Calu3 (cell line): Measurements from ENCODE around the gene RNLS. TPM values are rescaled to one million over a fixed set of nuclear protein-coding genes. Genes with fewer than 3 reads are reported as not detected.

ENCODE experiments used
- BruUV-seq: library from RNA; stranded (reverse); fragments of 400-500 nt; replicated peaks from 2 replicates; lab custom pipeline; 2021; lab: Mats Ljungman, UMichigan
- CTCF ChIA-PET: fragments of 300-600 bp; sonication (Branson Sonifier 250); formaldehyde crosslinking; loops from one replicate; lab custom pipeline; 2022; ENCODE audit warnings: antibody characterized with exemption; lab: Charles Lee
- DNase-seq: peaks from one replicate; pipeline ENCODE4 v3.0.0; 2022
- H3K27ac Mint-ChIP-seq: one replicate; pipeline ENCODE4 v1.8.0; 2022; ENCODE audit warnings: mixed read lengths; ENCODE audit not compliant: unreplicated experiment
- H3K27me3 Mint-ChIP-seq: one replicate; pipeline ENCODE4 v1.8.0; 2022; ENCODE audit warnings: mixed read lengths; ENCODE audit not compliant: unreplicated experiment
- H3K36me3 Mint-ChIP-seq: one replicate; pipeline ENCODE4 v1.8.0; 2022; ENCODE audit warnings: mild to moderate bottlenecking, moderate library complexity, mixed read lengths; ENCODE audit not compliant: insufficient read depth, unreplicated experiment
- H3K4me1 Mint-ChIP-seq: one replicate; pipeline ENCODE4 v1.8.0; 2022; ENCODE audit warnings: mild to moderate bottlenecking, low read depth, mixed read lengths; ENCODE audit not compliant: unreplicated experiment
- H3K4me3 Mint-ChIP-seq: one replicate; pipeline ENCODE4 v1.8.0; 2022; ENCODE audit warnings: mild to moderate bottlenecking, low read depth, moderate library complexity, mixed read lengths; ENCODE audit not compliant: unreplicated experiment
- H3K9me3 Mint-ChIP-seq: one replicate; pipeline ENCODE4 v1.8.0; 2022; ENCODE audit warnings: low read depth, mixed read lengths; ENCODE audit not compliant: unreplicated experiment
- intact Hi-C: fragments of 100-400 bp; cut with micrococcal nuclease; formaldehyde crosslinking; loops from one replicate; pipeline ENCODE4 v1.10.0; 2022; ENCODE audit not compliant: unreplicated experiment
- total RNA-seq: library from RNA; stranded (reverse); gene quantifications from 2 replicates; pipeline ENCODE4 v1.2.3, GENCODE V29; 2022
- TF ChIP-seq, protein P1 (sequence below): fragments of 200-600 bp; IDR thresholded peaks from one replicate; pipeline ENCODE4 v1.8.0; 2022; ENCODE audit warnings: antibody characterized with exemption; ENCODE audit not compliant: unreplicated experiment

Gene RNLS
- total RNA-seq, 1 experiment from 2014 or later = 6.3 TPM

- Mint-ChIP-seq H3K9me3 (no peaks in the 10 kb centered on the region), H3K27ac (no peak overlapping the region), H3K4me1 (no peaks in the 10 kb centered on the region), H3K36me3 (no peaks in the 10 kb centered on the region), H3K4me3 (no peak overlapping the region), H3K27me3 (no peaks in the 10 kb centered on the region)
- no peak for DNase-seq
- intact Hi-C loops = no loop called here
- CTCF ChIA-PET = interaction anchor here (0.6 kb wide), 1 partner anchor 24 kb away, joined by 5 read pairs; no protein-coding TSS in a partner anchor
- TF ChIP-seq, protein P1, sequence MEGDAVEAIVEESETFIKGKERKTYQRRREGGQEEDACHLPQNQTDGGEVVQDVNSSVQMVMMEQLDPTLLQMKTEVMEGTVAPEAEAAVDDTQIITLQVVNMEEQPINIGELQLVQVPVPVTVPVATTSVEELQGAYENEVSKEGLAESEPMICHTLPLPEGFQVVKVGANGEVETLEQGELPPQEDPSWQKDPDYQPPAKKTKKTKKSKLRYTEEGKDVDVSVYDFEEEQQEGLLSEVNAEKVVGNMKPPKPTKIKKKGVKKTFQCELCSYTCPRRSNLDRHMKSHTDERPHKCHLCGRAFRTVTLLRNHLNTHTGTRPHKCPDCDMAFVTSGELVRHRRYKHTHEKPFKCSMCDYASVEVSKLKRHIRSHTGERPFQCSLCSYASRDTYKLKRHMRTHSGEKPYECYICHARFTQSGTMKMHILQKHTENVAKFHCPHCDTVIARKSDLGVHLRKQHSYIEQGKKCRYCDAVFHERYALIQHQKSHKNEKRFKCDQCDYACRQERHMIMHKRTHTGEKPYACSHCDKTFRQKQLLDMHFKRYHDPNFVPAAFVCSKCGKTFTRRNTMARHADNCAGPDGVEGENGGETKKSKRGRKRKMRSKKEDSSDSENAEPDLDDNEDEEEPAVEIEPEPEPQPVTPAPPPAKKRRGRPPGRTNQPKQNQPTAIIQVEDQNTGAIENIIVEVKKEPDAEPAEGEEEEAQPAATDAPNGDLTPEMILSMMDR = no peak
- BruUV-seq = no TSS peak
Measured at GRCh38 chr10:88437411-88437810, 145.7 kb downstream of the RNLS start.

- H3K27me3 Mint-ChIP-seq = no peaks in the 10 kb centered on the region
- intact Hi-C loops = no loop called here
- TF ChIP-seq, protein P1 = no peak
- DNase-seq = no peak
- H3K27ac Mint-ChIP-seq = no peak overlapping the region
- CTCF ChIA-PET = no interaction called here
- peaks cover 2% of the 10 kb centered on the region for H3K4me1 Mint-ChIP-seq
- no TSS peak for BruUV-seq
- H3K36me3 Mint-ChIP-seq = no peaks in the 10 kb centered on the region
- H3K4me3 Mint-ChIP-seq = no peak overlapping the region
- no peaks in the 10 kb centered on the region for H3K9me3 Mint-ChIP-seq
Measured at GRCh38 chr10:88433565-88434186, 149.4 kb downstream of the RNLS start.

- no peaks in the 10 kb centered on the region for H3K9me3 Mint-ChIP-seq
- no peaks in the 10 kb centered on the region for H3K27me3 Mint-ChIP-seq
- H3K4me3 Mint-ChIP-seq = no peak overlapping the region
- intact Hi-C loops = no loop called here
- no TSS peak for BruUV-seq
- H3K36me3 Mint-ChIP-seq = no peaks in the 10 kb centered on the region
- CTCF ChIA-PET = no interaction called here
- H3K27ac Mint-ChIP-seq = no peak overlapping the region
- DNase-seq = no peak
- H3K4me1 Mint-ChIP-seq = peaks cover 10% of the 10 kb centered on the region
- TF ChIP-seq, protein P1 = no peak
Measured at GRCh38 chr10:88431103-88431502, 152.0 kb downstream of the RNLS start.

GRCh38 chr10:88428976-88429375 lies 154.1 kb downstream of the RNLS start:
- CTCF ChIA-PET = no interaction called here
- Mint-ChIP-seq H3K27me3 (no peaks in the 10 kb centered on the region), H3K27ac (no peak overlapping the region), H3K36me3 (no peaks in the 10 kb centered on the region), H3K4me1 (peaks cover 10% of the 10 kb centered on the region), H3K9me3 (no peaks in the 10 kb centered on the region), H3K4me3 (no peak overlapping the region)
- TF ChIP-seq, protein P1 = no peak
- BruUV-seq = no TSS peak
- intact Hi-C loops = no loop called here
- DNase-seq = no peak
